Measurements from ENCODE around the gene AFF3.
"Not testable (repeated sequence)": the region's sequence is repeated elsewhere in the genome, so short reads cannot be mapped to it uniquely, and the experiment has no call there.

The AFF3 gene

DNA sequence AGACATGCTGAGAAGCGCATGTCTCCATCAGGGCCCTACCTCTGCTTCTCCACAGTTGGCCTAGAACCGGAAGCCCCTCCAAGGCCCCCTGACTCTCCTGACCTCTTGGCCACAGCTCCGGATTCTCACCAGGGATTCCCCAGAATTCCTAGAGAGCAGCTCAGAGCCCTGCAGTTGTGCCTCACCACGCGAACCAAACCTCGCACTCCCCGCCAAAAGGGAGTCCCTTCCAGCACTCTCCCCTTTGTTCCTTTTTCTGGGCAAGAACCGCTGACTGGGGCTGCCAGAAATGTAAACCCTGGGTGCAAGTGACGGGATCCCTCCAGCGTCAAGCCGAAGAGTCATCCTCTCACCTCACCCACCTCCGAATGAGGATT is 36.7 kb downstream of the AFF3 start:
- DNase-seq: no peak

DNA sequence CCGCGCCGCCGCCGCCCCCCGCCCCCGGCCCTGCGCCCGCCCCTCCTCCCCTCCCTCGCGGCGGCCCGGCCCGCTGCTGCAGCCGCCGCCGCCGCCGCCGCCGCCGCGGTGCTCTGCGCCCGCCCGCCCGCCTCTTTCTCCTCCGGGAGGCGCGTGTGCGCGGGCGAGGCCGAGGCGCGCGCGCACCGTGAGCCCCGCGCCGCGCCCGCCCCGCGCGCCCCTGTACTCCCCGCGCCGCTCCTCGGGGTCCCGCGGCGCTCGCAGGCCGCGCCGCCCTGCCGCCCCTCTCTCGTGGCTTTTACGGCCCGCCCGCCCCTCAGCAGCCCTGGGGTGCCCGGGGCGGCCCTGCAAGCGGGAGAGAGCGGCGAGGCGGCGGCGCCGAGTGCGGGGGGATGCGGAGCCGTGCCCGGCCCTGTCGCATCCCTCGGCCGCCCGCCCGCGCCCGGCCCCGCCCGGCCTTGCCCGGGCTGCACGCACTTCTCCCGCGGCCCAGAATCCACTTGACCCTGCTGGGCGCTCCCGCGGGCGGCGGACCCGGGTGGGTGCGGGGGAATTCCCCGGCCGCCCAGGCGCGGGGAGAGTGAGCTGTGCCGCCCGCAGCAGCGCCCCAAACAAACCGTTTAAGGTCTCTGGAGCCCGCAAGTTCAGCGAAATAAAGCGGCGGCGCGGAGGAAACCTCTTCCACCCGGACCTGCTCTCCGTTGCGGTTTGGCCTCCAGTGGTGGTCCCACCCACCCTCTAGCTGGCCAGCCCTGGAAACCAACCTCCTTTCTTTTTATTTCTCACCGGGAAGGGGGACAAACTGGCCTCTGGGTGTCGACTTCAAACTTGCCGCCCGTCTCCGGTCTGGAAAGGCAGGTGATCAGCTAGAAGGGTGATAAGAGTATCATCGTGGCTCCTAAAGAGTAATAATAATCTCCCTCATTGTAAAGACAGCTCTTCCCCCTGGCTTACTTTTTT is 37.4 kb downstream of the AFF3 start:
- DNase-seq: peak; percentile 7

DNA sequence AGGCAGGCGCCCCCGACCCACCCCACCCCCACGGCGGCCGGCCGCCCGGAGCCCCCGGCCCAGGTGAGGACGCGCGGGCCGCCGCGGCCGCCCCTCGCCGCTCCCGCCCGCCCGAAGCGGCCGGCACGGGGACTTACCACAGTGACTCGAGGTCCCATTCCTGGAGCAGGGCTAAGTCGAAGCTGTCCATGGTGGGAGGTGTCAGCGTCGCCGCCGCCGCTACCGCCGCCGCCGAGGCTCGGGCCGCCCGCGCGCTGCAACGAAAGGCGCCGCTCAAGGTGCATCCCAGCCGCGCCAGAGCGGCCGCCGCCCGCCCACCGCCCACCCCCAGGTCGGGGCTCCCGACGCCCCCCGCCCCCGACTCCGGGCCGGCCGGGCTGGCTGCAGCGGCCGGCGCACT is 38.1 kb downstream of the AFF3 start:
- DNase-seq: not testable (repeated sequence)

DNA sequence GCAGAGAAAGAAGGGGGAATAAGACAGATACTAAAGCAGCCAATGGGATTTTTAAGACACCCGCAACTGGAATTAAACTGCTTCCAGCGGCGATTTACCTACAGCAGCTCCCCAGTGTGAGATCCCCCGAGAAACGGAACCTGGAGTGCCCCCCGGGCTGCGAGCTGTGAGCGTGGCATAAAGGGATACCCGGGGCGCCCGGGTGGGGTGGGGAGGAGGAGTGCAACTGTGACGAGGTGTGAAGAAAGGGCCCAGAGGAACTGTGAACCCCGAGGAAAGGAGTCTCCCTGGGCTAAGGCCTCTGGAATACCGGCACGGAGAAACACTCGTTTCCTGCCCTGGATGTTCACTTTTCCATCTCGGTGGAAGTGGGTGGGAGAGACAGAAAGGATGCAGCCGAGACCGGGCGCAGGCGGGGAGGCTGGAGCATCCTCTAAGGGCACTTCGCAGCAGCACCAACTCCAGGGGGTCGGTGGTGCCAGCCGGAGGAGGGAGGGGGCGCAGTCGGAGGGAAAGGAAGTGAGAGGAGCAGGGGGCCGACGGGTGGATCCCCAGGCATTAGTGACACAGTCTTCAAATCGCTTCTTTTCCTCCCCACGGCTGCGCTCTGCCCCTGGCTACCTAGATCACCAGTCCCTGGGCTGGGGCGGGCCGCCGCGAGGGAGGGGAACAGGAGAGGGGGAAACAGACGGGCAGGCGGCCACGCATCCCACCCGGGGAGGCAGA is 38.7 kb downstream of the AFF3 start:
- not testable (repeated sequence) for DNase-seq

DNA sequence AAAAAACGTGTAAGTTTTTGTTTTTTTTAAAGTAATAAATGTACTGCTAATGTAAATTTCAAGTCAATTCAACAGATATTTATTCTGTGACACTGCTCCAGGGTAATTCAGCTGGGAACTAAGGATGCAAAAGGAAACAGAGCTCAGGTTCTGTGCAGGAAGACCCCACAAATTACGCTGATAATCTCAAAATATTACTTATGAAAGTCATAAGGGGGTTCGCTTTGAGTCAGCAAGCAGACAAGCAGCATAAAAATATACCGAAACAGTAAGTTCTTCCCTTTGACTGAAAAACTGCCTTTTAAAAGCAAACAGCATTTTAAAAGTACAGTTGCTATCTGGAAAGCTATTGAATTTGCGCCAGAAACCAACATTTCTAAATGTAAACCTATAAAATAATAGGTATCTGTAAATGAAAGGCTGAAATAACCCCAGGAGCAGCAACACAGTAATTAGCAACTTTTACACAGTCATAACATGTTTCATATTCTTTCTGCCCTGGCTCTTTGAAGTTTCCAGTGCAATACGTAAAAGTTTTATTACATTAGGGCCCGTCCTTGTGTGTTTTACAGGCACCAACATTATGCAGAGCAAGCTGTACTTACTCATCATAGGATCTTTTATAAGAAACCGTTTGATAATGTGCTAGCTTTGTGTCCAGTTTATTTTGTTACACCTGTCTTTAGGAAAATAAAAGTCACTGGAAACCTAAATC is 39.8 kb downstream of the AFF3 start:
- DNase-seq: not testable (repeated sequence)

DNA sequence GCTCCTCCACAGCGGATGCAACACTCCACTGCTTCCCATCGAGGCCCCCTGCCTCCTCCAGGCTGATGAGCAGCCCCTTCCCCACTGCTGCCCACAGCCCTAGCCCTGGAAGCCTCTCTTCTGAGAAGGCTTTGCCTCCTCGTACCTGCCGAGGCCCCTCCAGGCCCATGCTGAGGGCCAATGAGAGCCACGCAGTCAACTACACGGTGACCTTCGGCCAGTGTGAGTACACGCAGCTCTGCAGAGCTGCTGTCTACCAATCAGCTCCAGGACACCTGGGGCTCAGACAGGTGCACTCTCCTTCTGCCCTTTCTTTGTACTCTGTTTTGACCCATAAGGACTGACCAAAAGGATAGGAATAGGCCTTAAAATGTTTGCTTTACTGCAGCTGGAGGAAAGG is 43.5 kb downstream of the AFF3 start:
- not testable (repeated sequence) for DNase-seq

DNA sequence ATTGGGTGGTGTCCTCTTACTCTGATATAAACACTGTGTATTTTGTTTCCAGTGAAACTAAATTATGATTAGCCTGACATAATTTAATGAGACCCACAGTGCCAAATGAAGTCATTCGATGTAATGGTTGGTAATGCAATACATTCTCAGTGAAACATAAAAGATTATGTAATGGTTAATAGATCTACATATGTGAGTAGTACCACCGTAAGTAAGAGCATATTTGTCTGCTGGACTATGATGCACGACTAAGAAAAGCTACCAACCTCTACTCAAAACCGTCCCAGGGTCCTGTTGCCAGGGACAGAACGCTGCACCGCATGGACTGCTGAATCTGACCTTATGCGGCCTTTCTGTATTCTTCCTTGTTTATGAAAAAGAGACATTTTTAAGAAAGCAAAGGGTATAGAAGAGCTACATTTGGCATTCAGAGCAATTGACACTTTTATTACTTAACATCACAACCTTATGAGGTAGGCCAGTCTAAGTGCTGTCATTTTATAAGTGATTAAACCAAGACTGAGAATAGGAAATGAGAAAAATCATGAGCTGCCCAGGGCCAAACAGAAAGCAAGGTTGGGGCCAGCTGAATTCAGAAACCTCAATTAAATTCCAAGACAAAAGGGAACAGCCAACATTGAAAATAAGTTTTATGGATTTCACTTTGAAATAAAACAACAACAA is 44.6 kb downstream of the AFF3 start:
- not testable (repeated sequence) for DNase-seq

DNA sequence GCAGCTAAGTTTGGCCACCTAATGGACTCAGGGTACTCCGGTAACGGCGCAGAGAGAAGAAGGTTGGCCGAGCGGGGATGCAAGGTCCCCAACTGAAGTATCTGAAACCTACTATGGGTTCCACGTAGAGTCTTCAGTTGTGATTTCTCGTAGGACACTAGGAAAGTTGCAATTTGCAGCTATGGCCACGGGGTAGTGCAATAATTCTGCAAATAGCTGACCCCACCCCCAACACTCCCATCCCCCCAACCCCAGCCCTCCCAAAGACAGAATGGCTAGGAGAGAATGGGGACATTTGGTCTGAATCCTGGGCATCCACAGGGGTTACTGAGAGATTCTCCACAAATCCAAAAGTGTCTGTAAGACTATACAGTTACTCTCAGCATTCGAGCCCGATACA is 46.5 kb downstream of the AFF3 start:
- not testable (repeated sequence) for DNase-seq

DNA sequence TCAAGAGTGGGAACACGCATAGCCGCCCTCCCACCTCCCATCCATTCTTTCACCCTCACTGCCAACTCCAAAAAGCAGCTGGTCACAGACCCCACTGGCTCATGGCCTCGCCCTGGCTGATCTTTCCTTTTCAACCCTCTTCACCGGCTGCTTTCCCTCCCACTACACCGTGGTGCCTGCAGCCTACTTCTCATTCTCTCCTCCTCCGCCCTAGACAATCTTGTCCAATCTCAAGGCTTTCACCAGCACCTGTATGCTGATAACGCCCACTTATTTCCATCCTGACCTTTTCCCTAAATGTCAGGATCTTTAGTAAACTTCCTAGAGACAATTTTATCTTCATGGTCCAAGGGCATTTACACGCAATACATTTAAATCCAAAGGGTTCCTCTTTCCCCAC is 50.6 kb downstream of the AFF3 start:
- not testable (repeated sequence) for DNase-seq

DNA sequence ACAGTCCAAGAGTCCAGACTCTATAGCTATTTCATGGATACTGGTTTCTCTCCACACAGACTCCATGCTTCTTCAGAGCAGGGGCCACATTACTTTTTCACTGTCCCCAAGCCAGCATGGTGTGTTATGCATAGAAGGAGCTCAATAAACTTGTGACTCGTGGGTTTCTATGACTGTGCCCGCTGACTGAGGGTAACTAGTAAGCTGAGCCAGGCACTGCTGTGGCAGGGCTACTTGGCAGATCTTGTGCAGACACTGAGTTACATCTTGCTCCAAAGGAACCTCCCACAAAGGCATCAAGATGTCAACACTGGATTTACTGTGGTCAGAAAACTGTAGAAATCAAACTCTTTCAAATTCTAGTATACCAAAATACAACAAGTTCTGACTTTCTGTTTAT is 56.6 kb downstream of the AFF3 start:
- not testable (repeated sequence) for DNase-seq

DNA sequence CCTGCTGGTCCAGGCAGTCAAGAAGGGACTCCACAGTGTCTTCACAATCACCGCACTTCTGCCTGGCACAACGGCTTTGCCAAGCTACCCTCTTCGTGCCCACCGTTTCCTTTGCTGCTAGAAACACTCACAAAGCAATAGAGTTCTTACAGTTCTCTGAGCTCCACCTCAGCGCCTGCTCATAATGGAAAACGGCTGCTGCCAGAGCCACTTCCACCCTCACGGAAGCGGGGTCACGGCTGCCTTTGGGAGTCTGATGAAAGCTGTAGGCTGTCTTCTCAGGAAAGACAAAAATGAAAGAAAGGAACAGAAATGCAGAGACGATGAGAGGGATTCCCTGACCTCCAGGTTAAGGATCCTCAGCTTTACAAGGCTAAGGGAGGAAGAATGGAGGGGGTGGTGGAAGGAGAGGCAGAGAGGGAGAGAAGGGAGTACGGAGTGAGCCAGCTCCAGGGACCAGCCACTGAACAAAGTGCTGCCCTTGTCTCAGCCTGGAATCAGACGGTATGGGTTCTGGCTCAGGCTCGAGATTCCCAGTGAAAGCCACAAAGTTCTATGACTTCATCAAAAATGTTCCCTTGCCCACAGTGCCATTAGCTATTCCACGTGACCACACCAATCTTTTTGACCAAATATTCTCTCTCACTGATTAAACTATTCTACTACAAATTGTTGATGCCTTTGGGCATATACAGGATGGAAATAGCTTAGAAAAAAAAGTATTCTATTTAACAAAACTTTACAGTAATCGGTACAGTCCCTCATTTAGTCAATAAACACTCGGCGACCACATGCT is 58.8 kb downstream of the AFF3 start:
- not testable (repeated sequence) for DNase-seq

DNA sequence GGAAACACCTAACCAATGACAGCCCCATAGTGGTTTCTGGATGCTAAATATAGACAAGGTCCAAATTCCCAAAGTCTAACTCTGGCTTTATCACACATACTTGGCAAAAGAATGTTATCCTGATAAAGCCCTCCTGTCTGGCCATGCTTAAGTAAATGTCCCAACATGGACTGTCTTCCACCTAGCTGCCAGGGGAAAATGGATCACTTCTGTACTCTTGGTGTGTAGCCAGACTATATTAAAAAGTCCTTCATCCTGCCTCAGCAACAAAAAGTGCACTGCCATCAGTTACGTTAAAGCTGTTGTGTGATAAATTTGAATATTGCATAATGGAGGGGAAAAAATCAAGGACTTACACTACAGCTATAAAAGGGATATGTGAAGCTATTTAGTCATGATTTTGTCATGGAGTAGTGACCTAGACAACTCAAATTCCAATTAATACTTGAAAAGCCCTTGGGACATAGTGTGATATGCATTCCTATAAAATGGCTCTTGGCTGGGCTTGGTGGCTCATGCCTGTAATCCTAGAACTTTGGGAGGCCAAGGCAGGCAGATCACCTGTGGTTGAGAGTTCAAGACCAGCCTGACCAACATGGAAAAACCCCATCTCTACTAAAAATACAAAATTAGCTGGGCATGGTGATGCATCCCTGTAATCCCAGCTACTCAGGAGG is 60.0 kb downstream of the AFF3 start:
- DNase-seq: not testable (repeated sequence)

DNA sequence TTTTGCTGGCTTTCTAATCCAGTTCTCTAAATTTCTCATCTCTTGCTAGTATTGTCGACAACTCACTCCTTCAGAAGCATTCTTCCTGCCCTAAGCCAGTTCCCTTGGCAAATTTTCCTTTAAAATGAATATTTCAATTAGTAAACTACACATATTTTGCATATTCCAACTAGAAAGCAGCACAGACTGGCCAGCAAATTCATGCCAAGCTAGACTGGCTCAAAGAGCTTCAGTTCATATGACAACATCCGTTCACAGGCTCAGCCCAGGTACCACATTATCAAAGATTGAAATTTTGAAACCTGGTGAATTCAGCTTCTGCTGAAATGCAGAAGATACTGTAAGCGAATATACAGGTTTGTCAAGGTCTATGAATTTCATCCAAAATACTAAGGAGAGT is 64.5 kb downstream of the AFF3 start:
- DNase-seq: no peak

DNA sequence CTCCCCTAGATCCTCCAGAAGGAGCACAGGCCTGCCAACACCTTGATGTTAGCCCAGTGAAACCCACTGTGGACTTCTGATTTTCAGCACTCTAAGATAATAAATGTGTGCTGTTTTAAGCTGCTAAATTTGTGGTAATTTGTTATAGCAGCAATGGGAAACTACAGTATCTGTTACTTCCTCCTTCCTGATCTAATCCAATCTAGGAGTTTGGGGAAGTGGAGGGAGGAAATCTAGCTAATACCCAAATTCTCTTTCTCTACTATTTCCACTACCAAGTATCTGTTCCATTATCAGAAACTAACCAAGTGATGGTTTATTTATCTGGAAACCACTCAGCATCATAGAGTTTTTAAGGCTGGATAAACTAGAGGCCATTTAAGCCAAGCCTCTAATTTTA is 64.9 kb downstream of the AFF3 start:
- no peak for DNase-seq

DNA sequence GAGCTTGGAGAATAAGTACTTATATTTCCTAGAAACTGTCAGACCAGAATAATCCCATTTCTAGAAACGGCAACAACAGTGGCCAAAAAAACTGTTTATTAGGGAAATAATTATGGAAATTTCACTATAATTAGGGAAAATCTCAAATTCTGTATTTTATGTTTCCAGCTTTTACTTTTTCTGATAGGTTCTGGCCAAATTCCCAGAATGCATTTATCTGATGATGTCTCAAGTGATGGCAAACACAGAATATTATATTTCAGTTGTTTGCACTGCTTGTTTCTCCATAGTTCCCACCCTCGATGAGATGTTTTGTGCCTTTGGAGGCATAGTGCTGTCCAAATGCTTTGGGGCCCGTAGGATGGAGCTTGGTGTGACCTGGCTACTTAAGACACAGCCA is 66.9 kb downstream of the AFF3 start:
- no peak for DNase-seq

DNA sequence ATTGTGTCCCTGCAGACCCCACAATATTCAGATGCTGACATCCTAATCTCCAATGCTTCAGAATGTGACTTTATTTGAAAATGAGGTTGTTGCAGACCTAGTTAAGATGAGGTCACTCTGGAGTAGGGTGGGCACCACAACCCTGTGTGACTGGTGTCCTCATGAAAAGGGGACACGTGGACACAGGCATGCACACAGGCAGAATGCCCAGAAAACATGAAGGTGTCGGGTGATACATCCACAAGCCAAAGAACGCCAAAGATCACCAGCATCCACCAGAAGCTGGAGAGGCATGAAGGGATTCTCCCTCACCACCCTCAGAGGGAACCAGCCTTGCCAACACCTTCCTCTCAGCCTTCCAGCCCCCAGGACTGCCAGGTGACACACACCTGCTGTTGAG is 69.3 kb downstream of the AFF3 start:
- no peak for DNase-seq

DNA sequence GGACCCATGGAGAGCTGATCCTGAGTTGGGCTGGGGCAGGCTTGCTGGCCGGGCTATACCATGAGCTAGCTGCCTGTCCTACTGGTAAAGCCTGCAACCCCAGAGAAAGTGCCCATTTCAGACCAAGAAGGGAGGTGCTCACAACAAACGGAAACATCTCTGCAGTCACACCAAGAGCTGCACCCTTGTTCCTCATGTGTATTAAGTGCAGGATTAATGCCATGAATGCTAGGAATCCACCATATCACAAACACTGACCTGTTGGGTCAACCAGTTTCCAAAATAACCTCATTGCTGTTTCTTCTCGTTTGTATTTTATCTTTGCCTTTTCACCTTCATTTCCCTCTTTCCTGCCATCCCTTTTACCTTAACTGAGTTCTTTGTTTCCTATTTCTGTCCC is 69.9 kb downstream of the AFF3 start:
- DNase-seq: no peak

DNA sequence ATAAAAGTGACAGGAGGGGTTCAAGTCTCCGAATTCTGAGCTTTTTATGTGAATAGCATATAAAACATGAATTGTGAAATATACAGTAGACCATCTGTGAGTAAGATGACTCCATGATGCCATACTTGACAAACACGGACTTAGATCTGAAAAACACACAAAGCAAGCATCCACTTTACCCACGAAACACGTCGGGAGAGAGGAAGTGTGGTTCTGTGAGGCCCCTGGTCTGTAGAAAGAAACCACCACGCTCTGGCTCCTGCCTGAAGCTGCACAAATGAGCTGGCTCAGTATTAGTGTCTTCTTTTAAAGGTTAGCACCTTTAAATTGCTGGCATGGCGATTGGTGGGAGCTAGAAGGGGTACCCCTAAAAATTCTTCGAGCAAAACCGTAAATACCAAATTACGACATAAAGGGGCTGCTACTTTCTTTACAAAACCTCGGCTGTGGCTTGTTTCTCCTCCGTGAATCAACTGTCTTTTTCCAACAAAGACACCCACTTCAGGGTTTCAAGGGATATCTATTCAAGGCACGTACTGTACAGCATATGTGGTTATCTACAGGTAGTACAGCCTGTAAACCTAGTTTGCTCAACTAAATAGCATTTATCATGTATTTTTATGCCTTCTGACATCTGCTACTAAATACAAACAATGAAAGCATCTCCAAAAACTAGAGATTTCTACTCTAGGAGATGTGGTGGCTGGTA is 70.9 kb downstream of the AFF3 start:
- no peak for DNase-seq

DNA sequence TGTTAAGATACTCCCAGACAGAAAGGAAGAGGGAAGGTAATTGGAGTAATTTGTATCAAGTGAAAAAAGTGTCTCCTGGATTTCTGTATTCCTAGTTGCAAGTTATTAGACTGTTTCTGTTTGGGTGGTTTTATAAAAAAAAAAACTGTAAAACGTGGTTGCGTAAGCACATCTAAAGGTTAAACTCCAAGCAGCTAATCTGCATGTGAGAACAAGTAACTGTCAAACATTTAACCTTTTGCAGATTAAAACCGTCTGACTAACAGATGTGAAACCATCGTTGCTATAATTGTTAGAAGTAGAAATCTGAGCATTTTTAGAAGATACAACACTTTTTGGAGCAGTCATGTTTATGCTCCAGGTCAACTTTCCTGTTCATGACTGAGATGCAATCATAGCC is 72.3 kb downstream of the AFF3 start:
- DNase-seq: no peak

DNA sequence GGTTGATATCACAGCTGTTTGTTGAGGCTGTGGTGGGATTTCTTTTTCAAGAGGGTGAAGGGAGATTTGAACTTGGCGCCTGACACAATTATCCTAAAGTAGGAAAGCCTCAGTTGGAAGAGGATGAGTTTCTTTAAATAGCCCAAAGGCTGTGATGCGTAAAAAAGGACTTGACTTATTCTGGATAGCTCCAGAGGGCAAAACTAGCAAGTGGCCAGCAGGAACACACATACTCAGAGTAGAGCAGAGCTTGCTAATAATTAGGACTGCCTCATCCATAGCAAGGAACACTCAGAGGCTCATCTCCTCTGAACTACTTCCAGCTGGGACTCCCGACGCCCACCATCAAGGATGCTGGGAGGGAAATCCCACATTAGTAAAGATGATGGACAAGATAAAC is 74.0 kb downstream of the AFF3 start:
- no peak for DNase-seq

DNA sequence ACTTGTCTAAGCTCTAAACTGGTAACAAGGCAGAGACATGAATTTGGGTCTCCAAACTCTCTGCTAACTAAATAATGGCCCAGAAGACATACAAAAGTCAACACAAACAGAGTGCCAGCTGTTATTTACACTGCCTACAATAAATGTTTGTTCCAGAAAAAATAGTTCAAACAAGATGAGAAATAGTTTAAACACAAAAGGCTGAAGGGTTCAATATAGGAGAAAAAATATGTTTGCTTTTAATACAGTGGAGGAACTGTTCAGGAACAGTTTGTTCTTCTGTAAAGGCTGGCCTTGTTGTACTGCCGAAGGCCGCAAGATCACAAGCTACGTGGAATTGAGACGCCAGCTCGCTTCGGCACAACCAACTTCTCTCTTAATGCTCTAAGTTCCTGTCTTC is 74.6 kb downstream of the AFF3 start:
- DNase-seq: no peak

Data from stimulated activated CD4-positive, alpha-beta T cell treated with anti-CD3 and anti-CD28 coated beads, Interleukin-4, amount 100 ng/mL, for 24 hours (primary cell).